Renal pelvis (tissue), 4 donors: ENCODE measurements around the gene FERMT3. TPM values are rescaled to one million over a fixed set of nuclear protein-coding genes. Genes with fewer than 3 reads are reported as not detected.

ENCODE experiments used
- DNase-seq: peaks from one replicate; pipeline ENCODE4 v3.0.0-alpha.2; 2013
- polyA plus RNA-seq, 3 donors: library from polyadenylated mRNA; unstranded; fragments of 120-200 nt; gene quantifications; one replicate each; pipeline ENCODE4 v1.2.1, GENCODE V29; 2013; ENCODE audit not compliant: insufficient read length in 3 of 3

The FERMT3 gene
- polyA plus RNA-seq, 3 donors: 4.7 to 7.5 (median 5.9) TPM

GRCh38 chr11:64218628-64219353 lies 12.3 kb downstream of the FERMT3 start:
- DNase-seq: no peak

- no peak for DNase-seq
Observed at GRCh38 chr11:64219354-64219684, 12.8 kb downstream of the FERMT3 start.

- no peak for DNase-seq
Observed at GRCh38 chr11:64219755-64220154, 13.2 kb downstream of the FERMT3 start.

GRCh38 chr11:64220271-64220670 lies 13.8 kb downstream of the FERMT3 start:
- DNase-seq: no peak

GRCh38 chr11:64220798-64221197 lies 14.3 kb downstream of the FERMT3 start:
- DNase-seq: no peak

- DNase-seq: no peak
Observed at GRCh38 chr11:64222651-64223000, 16.1 kb downstream of the FERMT3 start.

GRCh38 chr11:64223001-64223651 lies 16.6 kb downstream of the FERMT3 start:
- DNase-seq: no peak

GRCh38 chr11:64224151-64224890 lies 17.8 kb downstream of the FERMT3 start:
- DNase-seq: no peak

- DNase-seq: no peak
Observed at GRCh38 chr11:64224891-64225607, 18.5 kb downstream of the FERMT3 start.

GRCh38 chr11:64225608-64226506 lies 19.3 kb downstream of the FERMT3 start, which contains the start of the genes NUDT22 and TRPT1:
Gene NUDT22, plus strand, starts transcription at chr11:64226274. Its CDS starts 379 bp downstream, at chr11:64226653.
Gene TRPT1, minus strand, starts transcription at chr11:64226186. Its CDS starts 326 bp downstream, at chr11:64225860.
- peak; percentile 88 for DNase-seq

GRCh38 chr11:64226507-64227051 lies 20.1 kb downstream of the FERMT3 start:
- no peak for DNase-seq

- DNase-seq: no peak
Observed at GRCh38 chr11:64227405-64227956, 21.0 kb downstream of the FERMT3 start.

- DNase-seq: no peak
Observed at GRCh38 chr11:64229090-64229743, 22.7 kb downstream of the FERMT3 start.

- DNase-seq: no peak
Observed at GRCh38 chr11:64229744-64230170, 23.2 kb downstream of the FERMT3 start.

GRCh38 chr11:64230171-64230984 lies 23.9 kb downstream of the FERMT3 start, which contains the start of gene DNAJC4:
Gene DNAJC4, plus strand, starts transcription at chr11:64230548. Its CDS starts 307 bp downstream, at chr11:64230855.
- DNase-seq: peak; percentile 96

- no peak for DNase-seq
Observed at GRCh38 chr11:64230985-64231365, 24.5 kb downstream of the FERMT3 start.

GRCh38 chr11:64231546-64231945 lies 25.0 kb downstream of the FERMT3 start:
- DNase-seq: no peak

GRCh38 chr11:64232182-64232966 lies 25.9 kb downstream of the FERMT3 start:
- DNase-seq: no peak
